Activated effector memory CD4-positive, alpha-beta T cell treated with anti-CD3 and anti-CD28 coated beads, Interleukin-2, amount 50 U/mL, for 16 hours (primary cell): ENCODE data around the gene PLCB1.
"Not testable (repeated sequence)": the region's sequence is repeated elsewhere in the genome, so short reads cannot be mapped to it uniquely, and the experiment has no call there.

Experiments used
- DNase-seq: peaks from one replicate; pipeline ENCODE4 v3.0.0-alpha.2; 2020

The PLCB1 gene

GRCh38 chr20:8578161-8578865 is 446.2 kb downstream of the PLCB1 start:
- no peak for DNase-seq

- no peak for DNase-seq
Observed at GRCh38 chr20:8579035-8579434, 447.0 kb downstream of the PLCB1 start.

GRCh38 chr20:8581446-8582183 is 449.5 kb downstream of the PLCB1 start:
- DNase-seq: no peak

GRCh38 chr20:8583012-8583565 is 451.0 kb downstream of the PLCB1 start:
- no peak for DNase-seq

GRCh38 chr20:8583566-8584043 is 451.5 kb downstream of the PLCB1 start:
- DNase-seq: no peak

GRCh38 chr20:8587251-8587650 is 455.2 kb downstream of the PLCB1 start:
- no peak for DNase-seq

- DNase-seq: no peak
Observed at GRCh38 chr20:8587810-8588209, 455.7 kb downstream of the PLCB1 start.

- no peak for DNase-seq
Observed at GRCh38 chr20:8589956-8590355, 457.9 kb downstream of the PLCB1 start.

GRCh38 chr20:8600910-8601541 is 469.0 kb downstream of the PLCB1 start:
- DNase-seq: not testable (repeated sequence)

GRCh38 chr20:8601542-8601912 is 469.5 kb downstream of the PLCB1 start:
- DNase-seq: no peak

- DNase-seq: no peak
Observed at GRCh38 chr20:8602389-8603116, 470.5 kb downstream of the PLCB1 start.

- DNase-seq: no peak
Observed at GRCh38 chr20:8608470-8608869, 476.4 kb downstream of the PLCB1 start.

- no peak for DNase-seq
Observed at GRCh38 chr20:8616792-8617191, 484.7 kb downstream of the PLCB1 start.

- no peak for DNase-seq
Observed at GRCh38 chr20:8621001-8621400, 488.9 kb downstream of the PLCB1 start.

GRCh38 chr20:8624046-8624445 is 492.0 kb downstream of the PLCB1 start:
- no peak for DNase-seq

- no peak for DNase-seq
Observed at GRCh38 chr20:8624616-8625015, 492.6 kb downstream of the PLCB1 start.

- DNase-seq: no peak
Observed at GRCh38 chr20:8627340-8628004, 495.4 kb downstream of the PLCB1 start.

- no peak for DNase-seq
Observed at GRCh38 chr20:8631271-8631670, 499.2 kb downstream of the PLCB1 start.

- no peak for DNase-seq
Observed at GRCh38 chr20:8633366-8633765, 501.3 kb downstream of the PLCB1 start.

GRCh38 chr20:8635048-8635572 is 503.0 kb downstream of the PLCB1 start:
- DNase-seq: no peak

GRCh38 chr20:8635837-8636236 is 503.8 kb downstream of the PLCB1 start:
- DNase-seq: no peak
